Measurements from ENCODE around the gene CCDC171.

The CCDC171 gene

GRCh38 chr9:15612962-15613361 lies 60.1 kb downstream of the CCDC171 start:
- no peak overlapping the region for H3K27ac ChIP-seq (ENCODE audit: low read depth, low read length)
- no peak overlapping the region for H3K4me3 ChIP-seq (ENCODE audit: low read depth in 1 of 2, low read length in 2 of 2)
- no peaks in the 10 kb centered on the region for H3K27me3 ChIP-seq (ENCODE audit: control insufficient read depth in 1 of 2, insufficient read depth in 2 of 2, low read length in 2 of 2)
- no peaks in the 10 kb centered on the region for H3K36me3 ChIP-seq (ENCODE audit: control insufficient read depth in 1 of 2, insufficient read depth in 2 of 2, low read length in 2 of 2)
- H3K9me3 ChIP-seq (ENCODE audit: control insufficient read depth in 1 of 2, low read length in 2 of 2), result no peaks in the 10 kb centered on the region
- no peaks in the 10 kb centered on the region for H3K4me1 ChIP-seq (ENCODE audit: control insufficient read depth in 1 of 2, insufficient read depth in 2 of 2, low read length in 2 of 2)
- H3K9ac ChIP-seq (ENCODE audit: low read depth in 1 of 2, low read length in 2 of 2), result no peak overlapping the region

- Histone ChIP-seq H3K4me3 (ENCODE audit: low read depth in 1 of 2, low read length in 2 of 2) (no peak overlapping the region), H3K9ac (ENCODE audit: low read depth in 1 of 2, low read length in 2 of 2) (no peak overlapping the region), H3K27me3 (ENCODE audit: control insufficient read depth in 1 of 2, insufficient read depth in 2 of 2, low read length in 2 of 2) (no peaks in the 10 kb centered on the region), H3K9me3 (ENCODE audit: control insufficient read depth in 1 of 2, low read length in 2 of 2) (no peaks in the 10 kb centered on the region), H3K36me3 (ENCODE audit: control insufficient read depth in 1 of 2, insufficient read depth in 2 of 2, low read length in 2 of 2) (no peaks in the 10 kb centered on the region), H3K27ac (ENCODE audit: low read depth, low read length) (no peak overlapping the region), H3K4me1 (ENCODE audit: control insufficient read depth in 1 of 2, insufficient read depth in 2 of 2, low read length in 2 of 2) (no peaks in the 10 kb centered on the region)
These were observed 64.9 kb downstream of the CCDC171 start for GRCh38 chr9:15617782-15618181.

- no peak overlapping the region for H3K4me3 ChIP-seq (ENCODE audit: low read depth in 1 of 2, low read length in 2 of 2)
- H3K27me3 ChIP-seq (ENCODE audit: control insufficient read depth in 1 of 2, insufficient read depth in 2 of 2, low read length in 2 of 2), result no peaks in the 10 kb centered on the region
- H3K36me3 ChIP-seq (ENCODE audit: control insufficient read depth in 1 of 2, insufficient read depth in 2 of 2, low read length in 2 of 2), result no peaks in the 10 kb centered on the region
- H3K4me1 ChIP-seq (ENCODE audit: control insufficient read depth in 1 of 2, insufficient read depth in 2 of 2, low read length in 2 of 2), result no peaks in the 10 kb centered on the region
- H3K9me3 ChIP-seq (ENCODE audit: control insufficient read depth in 1 of 2, low read length in 2 of 2), result no peaks in the 10 kb centered on the region
- no peak overlapping the region for H3K27ac ChIP-seq (ENCODE audit: low read depth, low read length)
- H3K9ac ChIP-seq (ENCODE audit: low read depth in 1 of 2, low read length in 2 of 2), result no peak overlapping the region
These were observed 65.9 kb downstream of the CCDC171 start for GRCh38 chr9:15618540-15619331.

DNA sequence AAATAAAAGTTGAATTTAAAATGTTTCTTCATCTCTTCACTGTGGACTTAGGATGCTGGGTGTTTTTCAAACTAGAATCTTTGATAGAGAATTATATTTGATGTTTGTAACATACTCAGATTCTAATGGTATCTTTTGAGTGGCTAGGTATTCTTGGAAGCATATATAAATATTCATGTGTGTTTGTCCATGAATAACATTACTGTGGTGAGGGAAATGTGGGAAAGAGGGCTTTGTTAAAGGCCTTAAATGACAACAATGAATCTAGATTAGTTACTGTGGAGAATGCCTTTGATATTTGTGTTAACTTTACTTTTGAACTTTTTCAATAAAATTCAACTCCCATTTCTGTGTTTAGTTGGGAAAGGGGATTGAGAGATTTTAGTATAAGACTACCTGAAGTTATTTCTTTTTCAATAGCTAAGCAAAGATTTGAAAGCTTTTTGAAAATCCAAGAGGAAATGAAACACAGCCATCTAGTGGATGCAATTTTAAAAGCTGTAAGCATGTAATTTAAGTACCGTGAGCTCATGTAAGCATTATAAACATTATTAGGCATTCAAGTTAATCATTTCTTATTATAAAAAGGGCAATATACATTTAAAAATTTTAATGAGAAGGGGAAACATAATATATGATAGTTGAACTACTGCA lies 69.6 kb downstream of the CCDC171 start:
- H3K4me3 ChIP-seq (ENCODE audit: low read depth in 1 of 2, low read length in 2 of 2), result no peak overlapping the region
- H3K4me1 ChIP-seq (ENCODE audit: control insufficient read depth in 1 of 2, insufficient read depth in 2 of 2, low read length in 2 of 2), result no peaks in the 10 kb centered on the region
- H3K27me3 ChIP-seq (ENCODE audit: control insufficient read depth in 1 of 2, insufficient read depth in 2 of 2, low read length in 2 of 2), result no peaks in the 10 kb centered on the region
- H3K9me3 ChIP-seq (ENCODE audit: control insufficient read depth in 1 of 2, low read length in 2 of 2), result no peaks in the 10 kb centered on the region
- no peaks in the 10 kb centered on the region for H3K36me3 ChIP-seq (ENCODE audit: control insufficient read depth in 1 of 2, insufficient read depth in 2 of 2, low read length in 2 of 2)
- no peak overlapping the region for H3K27ac ChIP-seq (ENCODE audit: low read depth, low read length)
- H3K9ac ChIP-seq (ENCODE audit: low read depth in 1 of 2, low read length in 2 of 2), result no peak overlapping the region

DNA sequence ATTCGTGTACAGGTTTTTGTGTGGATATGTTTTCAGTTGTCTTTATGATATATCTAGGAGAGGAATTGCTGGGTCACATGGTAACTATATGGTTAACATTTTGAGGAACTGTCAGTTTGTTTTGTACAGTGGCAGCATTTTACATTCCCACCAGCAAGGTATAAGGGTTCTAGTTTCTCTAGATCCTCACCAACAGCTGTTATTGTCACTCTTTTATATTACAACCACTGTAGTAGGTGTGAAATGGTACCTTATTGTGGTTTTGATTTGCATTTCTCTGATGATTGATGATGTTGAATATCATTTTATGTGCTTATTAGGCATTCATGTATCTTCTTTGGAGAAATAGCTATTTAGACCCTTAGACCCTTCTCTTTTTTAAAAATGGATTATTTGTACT lies 82.9 kb downstream of the CCDC171 start:
- no peaks in the 10 kb centered on the region for H3K4me1 ChIP-seq (ENCODE audit: control insufficient read depth in 1 of 2, insufficient read depth in 2 of 2, low read length in 2 of 2)
- H3K36me3 ChIP-seq (ENCODE audit: control insufficient read depth in 1 of 2, insufficient read depth in 2 of 2, low read length in 2 of 2), result no peaks in the 10 kb centered on the region
- H3K9ac ChIP-seq (ENCODE audit: low read depth in 1 of 2, low read length in 2 of 2), result no peak overlapping the region
- no peak overlapping the region for H3K4me3 ChIP-seq (ENCODE audit: low read depth in 1 of 2, low read length in 2 of 2)
- no peaks in the 10 kb centered on the region for H3K27me3 ChIP-seq (ENCODE audit: control insufficient read depth in 1 of 2, insufficient read depth in 2 of 2, low read length in 2 of 2)
- H3K9me3 ChIP-seq (ENCODE audit: control insufficient read depth in 1 of 2, low read length in 2 of 2), result no peaks in the 10 kb centered on the region
- H3K27ac ChIP-seq (ENCODE audit: low read depth, low read length), result no peak overlapping the region

- no peaks in the 10 kb centered on the region for H3K27me3 ChIP-seq (ENCODE audit: control insufficient read depth in 1 of 2, insufficient read depth in 2 of 2, low read length in 2 of 2)
- H3K9me3 ChIP-seq (ENCODE audit: control insufficient read depth in 1 of 2, low read length in 2 of 2), result no peaks in the 10 kb centered on the region
- H3K27ac ChIP-seq (ENCODE audit: low read depth, low read length), result no peak overlapping the region
- no peak overlapping the region for H3K9ac ChIP-seq (ENCODE audit: low read depth in 1 of 2, low read length in 2 of 2)
- no peak overlapping the region for H3K4me3 ChIP-seq (ENCODE audit: low read depth in 1 of 2, low read length in 2 of 2)
- H3K36me3 ChIP-seq (ENCODE audit: control insufficient read depth in 1 of 2, insufficient read depth in 2 of 2, low read length in 2 of 2), result no peaks in the 10 kb centered on the region
- no peaks in the 10 kb centered on the region for H3K4me1 ChIP-seq (ENCODE audit: control insufficient read depth in 1 of 2, insufficient read depth in 2 of 2, low read length in 2 of 2)
These were observed 87.3 kb downstream of the CCDC171 start for GRCh38 chr9:15640121-15640520.

GRCh38 chr9:15641291-15641690 lies 88.4 kb downstream of the CCDC171 start:
- H3K4me3 ChIP-seq (ENCODE audit: low read depth in 1 of 2, low read length in 2 of 2), result no peak overlapping the region
- H3K36me3 ChIP-seq (ENCODE audit: control insufficient read depth in 1 of 2, insufficient read depth in 2 of 2, low read length in 2 of 2), result no peaks in the 10 kb centered on the region
- H3K27ac ChIP-seq (ENCODE audit: low read depth, low read length), result no peak overlapping the region
- H3K9me3 ChIP-seq (ENCODE audit: control insufficient read depth in 1 of 2, low read length in 2 of 2), result no peaks in the 10 kb centered on the region
- H3K9ac ChIP-seq (ENCODE audit: low read depth in 1 of 2, low read length in 2 of 2), result no peak overlapping the region
- H3K4me1 ChIP-seq (ENCODE audit: control insufficient read depth in 1 of 2, insufficient read depth in 2 of 2, low read length in 2 of 2), result no peaks in the 10 kb centered on the region
- no peaks in the 10 kb centered on the region for H3K27me3 ChIP-seq (ENCODE audit: control insufficient read depth in 1 of 2, insufficient read depth in 2 of 2, low read length in 2 of 2)

DNA sequence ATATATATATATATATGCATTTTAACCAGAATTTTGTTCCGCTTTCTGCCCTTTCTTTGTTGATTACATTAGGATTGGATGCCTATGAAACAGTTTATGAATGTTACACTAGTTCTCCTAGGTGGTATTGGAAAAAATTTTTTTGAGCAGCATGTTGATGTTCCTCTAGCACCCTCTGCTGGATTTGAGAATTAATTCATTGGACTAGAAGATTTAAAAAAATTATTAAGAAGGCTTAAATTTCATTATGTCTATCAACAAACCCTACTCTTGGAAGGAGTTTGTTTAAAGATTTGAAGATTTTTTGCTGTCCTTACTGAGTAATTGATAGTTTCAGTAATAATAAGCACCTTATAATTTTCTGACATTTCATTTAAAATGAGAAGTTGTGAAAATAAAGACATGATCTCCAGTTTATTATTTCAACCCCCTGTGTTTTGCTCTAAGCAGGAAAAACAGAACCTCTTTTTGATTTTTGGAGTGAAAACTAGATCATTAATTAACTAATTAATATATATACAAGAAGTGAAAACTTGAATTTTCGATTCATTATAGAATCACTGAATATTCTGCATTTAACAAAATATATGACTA lies 89.6 kb downstream of the CCDC171 start:
- no peaks in the 10 kb centered on the region for H3K27me3 ChIP-seq (ENCODE audit: control insufficient read depth in 1 of 2, insufficient read depth in 2 of 2, low read length in 2 of 2)
- no peaks in the 10 kb centered on the region for H3K4me1 ChIP-seq (ENCODE audit: control insufficient read depth in 1 of 2, insufficient read depth in 2 of 2, low read length in 2 of 2)
- no peaks in the 10 kb centered on the region for H3K9me3 ChIP-seq (ENCODE audit: control insufficient read depth in 1 of 2, low read length in 2 of 2)
- no peak overlapping the region for H3K27ac ChIP-seq (ENCODE audit: low read depth, low read length)
- H3K4me3 ChIP-seq (ENCODE audit: low read depth in 1 of 2, low read length in 2 of 2), result no peak overlapping the region
- H3K36me3 ChIP-seq (ENCODE audit: control insufficient read depth in 1 of 2, insufficient read depth in 2 of 2, low read length in 2 of 2), result no peaks in the 10 kb centered on the region
- no peak overlapping the region for H3K9ac ChIP-seq (ENCODE audit: low read depth in 1 of 2, low read length in 2 of 2)

DNA sequence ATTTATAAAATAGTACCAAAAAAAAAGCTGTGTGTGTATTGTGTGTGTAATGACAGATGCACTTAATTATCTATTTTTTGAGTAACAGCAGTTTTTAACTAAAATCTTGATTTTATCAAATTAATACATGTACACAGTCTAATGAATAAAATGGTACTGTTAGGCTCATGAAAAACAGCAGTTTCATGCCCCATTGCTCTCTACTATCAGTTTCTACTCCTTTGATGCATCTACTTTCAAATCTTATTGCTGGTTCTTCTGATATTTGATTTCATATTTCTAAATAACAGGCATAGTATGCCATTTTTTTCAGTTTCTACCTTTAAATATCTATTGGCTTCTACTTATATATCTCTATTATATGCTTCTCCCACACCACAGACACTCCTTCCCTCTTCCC lies 117.4 kb downstream of the CCDC171 start:
- Histone ChIP-seq H3K4me1 (ENCODE audit: control insufficient read depth in 1 of 2, insufficient read depth in 2 of 2, low read length in 2 of 2) (no peaks in the 10 kb centered on the region), H3K9me3 (ENCODE audit: control insufficient read depth in 1 of 2, low read length in 2 of 2) (no peaks in the 10 kb centered on the region), H3K4me3 (ENCODE audit: low read depth in 1 of 2, low read length in 2 of 2) (no peak overlapping the region)

DNA sequence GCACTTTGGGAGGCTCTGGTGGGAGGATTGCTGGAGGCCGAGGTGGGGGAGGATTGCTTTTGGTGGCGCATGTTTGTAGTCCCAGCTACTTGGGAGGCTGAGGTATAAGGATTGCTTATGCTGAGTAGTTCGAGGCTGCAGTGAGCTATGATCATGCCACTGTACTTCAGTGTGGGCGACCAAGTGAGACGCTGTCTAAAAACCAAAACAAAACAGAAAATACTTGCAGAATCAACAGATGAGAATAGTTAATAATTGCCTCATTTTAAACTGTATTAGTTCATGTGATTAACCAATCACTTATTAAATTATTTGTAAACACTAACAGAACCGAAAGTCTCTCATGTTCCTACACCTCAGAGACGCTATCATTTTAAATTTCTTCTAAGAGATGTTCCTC lies 118.1 kb downstream of the CCDC171 start:
- Histone ChIP-seq H3K4me3 (ENCODE audit: low read depth in 1 of 2, low read length in 2 of 2) (no peak overlapping the region), H3K9me3 (ENCODE audit: control insufficient read depth in 1 of 2, low read length in 2 of 2) (no peaks in the 10 kb centered on the region), H3K9ac (ENCODE audit: low read depth in 1 of 2, low read length in 2 of 2) (no peak overlapping the region), H3K27ac (ENCODE audit: low read depth, low read length) (no peak overlapping the region), H3K4me1 (ENCODE audit: control insufficient read depth in 1 of 2, insufficient read depth in 2 of 2, low read length in 2 of 2) (no peaks in the 10 kb centered on the region), H3K36me3 (ENCODE audit: control insufficient read depth in 1 of 2, insufficient read depth in 2 of 2, low read length in 2 of 2) (no peaks in the 10 kb centered on the region), H3K27me3 (ENCODE audit: control insufficient read depth in 1 of 2, insufficient read depth in 2 of 2, low read length in 2 of 2) (no peaks in the 10 kb centered on the region)

More for the DNA sequence above, 117.4 kb downstream of the CCDC171 start:
- H3K27me3 ChIP-seq (ENCODE audit: control insufficient read depth in 1 of 2, insufficient read depth in 2 of 2, low read length in 2 of 2), result no peaks in the 10 kb centered on the region
- H3K27ac ChIP-seq (ENCODE audit: low read depth, low read length), result no peak overlapping the region
- H3K36me3 ChIP-seq (ENCODE audit: control insufficient read depth in 1 of 2, insufficient read depth in 2 of 2, low read length in 2 of 2), result no peaks in the 10 kb centered on the region
- no peak overlapping the region for H3K9ac ChIP-seq (ENCODE audit: low read depth in 1 of 2, low read length in 2 of 2)

Measured in duodenal mucosa (tissue), 2 donors.